ENCODE measurements around the gene KANK4.
"Not testable (repeated sequence)": the region's sequence is repeated elsewhere in the genome, so short reads cannot be mapped to it uniquely, and the experiment has no call there.

Gene KANK4

DNA sequence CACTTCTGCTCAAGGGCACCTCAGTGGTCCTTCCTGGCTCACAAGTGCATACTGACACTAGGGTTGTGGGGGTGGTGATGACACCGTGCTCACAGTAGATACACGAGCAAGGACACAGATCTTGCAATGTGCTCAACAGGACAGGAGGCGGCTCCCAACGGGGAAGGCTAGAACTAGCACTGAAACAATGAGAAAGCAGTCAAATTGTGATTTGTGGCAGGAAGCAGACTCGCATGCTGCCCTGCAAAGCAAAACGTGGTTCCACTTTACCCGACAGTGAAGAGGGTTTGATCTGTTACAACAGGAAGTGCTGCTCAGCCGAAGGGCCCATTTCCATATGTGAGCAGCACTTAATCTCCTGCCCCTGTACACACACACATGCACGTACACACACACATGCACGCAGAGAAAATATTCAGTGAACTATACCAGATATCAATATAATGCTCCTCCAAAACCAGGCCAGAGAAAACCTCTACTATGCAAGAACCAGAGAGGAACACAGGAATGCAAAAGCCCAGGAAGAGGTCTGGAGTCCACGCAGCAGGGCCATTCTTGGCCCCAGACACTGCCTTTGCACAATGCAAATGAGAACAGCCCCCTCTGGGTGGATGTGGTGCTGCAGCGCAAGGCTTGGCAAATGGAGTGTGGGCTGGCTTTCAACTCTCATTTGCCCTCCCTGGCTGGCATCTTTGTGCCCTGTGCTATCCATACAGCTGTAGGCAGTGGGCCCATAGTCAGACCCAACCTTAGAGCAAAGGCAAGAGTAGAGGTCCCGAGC lies 47.1 kb downstream of the KANK4 start:
- peak in 1 of 2 donors; percentile 3 for DNase-seq (ENCODE audit: low read depth in 2 of 2)

DNA sequence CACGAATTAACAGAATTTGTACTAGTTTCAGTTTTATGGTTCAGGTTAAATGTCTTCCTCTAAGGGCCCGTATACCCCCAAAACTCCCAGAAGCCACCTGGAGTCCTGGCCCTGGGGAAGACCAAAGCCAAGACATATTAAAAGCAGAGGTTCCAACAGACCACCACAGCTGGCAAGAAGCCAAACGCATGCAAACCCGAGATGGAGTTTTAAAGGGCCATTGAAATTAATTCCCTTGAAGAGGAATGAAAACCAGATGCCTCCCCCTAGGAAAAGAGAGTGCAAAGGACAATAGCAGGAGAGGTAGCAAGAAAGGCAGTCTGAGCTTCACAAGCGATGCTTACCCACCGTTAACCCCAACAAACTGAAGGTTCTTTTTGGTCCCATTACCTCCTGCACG lies 48.1 kb downstream of the KANK4 start:
- DNase-seq (ENCODE audit: low read depth in 2 of 2), result no peak

DNA sequence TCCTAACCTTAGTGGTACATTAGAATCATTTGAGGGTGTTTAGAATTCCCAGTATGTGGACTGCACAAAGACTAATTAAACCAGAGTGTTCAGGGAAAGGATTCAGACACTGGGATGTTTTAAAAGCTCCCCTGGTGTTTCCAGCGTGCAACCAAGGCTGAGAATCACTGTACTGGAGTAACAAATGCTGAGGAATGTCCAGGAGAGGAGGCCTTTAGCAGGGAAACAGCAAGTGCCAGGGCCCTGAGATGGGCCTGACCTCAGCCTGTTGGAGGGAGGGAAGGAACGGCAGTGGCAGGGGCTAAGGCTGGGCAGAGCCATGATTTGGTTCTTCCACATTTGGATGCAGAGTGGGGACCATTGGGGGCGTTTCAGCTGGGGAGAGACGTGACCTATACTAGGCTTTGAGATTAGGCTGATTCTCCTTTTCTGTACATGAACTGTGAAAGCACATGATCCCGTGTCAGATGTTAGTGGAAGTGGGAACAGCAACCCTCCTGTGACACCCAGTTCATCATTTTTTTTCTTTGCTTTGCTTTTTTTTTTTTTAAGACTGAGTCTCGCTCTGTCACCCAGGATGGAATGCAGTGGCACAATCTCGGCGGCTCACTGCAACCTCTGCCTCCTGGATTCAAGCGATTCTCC lies 49.3 kb downstream of the KANK4 start:
- DNase-seq (ENCODE audit: low read depth in 2 of 2), result no peak

DNA sequence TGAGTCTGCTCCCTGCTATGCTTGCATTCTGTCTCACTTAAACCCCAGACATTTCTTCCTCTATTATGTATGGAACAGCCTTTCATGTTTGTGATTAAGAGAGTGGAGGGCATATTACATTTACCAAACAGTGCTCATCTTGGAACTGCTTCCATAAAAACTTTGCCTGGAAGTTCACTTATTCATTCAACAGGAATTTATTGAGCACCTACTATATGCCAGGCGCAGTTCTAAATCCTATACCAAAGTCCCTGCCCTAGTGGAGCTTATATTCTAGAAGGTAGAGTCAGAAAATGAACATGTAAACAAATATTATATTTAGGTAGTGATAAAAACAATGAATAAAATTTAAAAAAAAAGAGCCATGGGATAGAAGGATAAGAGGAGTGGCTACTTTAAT lies 49.8 kb downstream of the KANK4 start:
- no peak for DNase-seq (ENCODE audit: low read depth in 2 of 2)

DNA sequence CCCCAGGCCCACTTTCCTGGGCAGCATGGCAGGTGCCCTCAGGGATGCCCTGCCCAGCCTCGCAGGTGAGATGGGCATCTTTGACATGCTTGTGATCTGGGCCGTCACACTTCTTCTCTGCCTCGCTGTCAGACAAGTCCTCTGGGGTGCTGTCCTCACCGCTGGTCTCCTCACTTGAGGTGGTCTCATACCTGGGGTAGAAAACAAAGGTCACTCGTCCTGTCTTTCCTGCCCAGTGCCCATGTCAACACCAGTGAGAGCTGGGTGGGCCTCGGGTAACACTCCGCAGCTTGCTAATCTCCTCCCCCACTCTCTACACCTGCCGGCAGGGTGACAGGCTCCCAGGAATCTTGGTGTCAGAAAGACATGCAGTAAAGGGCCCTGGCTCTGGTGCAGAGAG lies 50.9 kb downstream of the KANK4 start:
- DNase-seq (ENCODE audit: low read depth in 2 of 2), result no peak

DNA sequence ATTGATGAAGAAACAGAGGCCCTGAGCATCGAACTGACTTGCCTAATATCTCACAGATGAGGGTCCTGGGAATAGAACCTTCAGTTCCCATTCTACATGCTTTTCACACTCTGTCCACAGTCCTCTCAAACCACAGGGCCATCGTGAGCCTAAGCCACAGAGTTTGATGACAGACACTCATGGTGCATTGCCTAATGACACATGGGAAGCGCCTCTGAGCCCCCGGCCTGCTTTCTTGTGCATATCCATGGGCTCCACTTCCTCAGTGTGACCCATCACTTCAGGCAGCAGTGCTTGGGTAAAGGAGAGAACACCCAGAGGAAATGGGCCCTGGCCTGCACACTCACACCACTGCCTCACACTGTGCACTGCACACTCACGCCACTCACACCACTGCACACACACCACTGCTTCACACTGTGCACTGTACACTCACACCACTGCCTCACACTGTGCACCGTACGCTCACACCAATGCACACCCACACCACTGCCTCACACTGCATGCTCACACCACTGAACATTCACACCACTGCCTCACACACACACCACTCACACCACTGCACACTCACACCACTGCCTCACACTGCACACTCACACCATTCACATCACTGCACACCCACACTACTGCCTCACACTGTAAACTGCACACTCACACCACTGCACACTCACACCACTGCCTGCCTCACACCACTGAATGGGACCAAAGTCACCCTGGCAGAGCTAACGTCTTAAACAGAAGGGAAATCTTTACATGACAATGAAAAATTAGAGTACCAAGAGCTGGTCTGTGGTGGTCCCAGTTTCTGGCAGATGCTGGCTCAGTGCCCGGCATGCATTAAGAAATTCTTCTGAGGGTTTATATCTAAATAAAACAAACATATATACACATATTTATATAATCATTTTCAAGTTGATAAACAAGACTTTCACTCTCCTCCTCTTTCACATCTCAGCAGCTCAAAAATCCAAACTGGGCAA lies 53.0 kb downstream of the KANK4 start:
- DNase-seq (ENCODE audit: low read depth in 2 of 2), result no peak

DNA sequence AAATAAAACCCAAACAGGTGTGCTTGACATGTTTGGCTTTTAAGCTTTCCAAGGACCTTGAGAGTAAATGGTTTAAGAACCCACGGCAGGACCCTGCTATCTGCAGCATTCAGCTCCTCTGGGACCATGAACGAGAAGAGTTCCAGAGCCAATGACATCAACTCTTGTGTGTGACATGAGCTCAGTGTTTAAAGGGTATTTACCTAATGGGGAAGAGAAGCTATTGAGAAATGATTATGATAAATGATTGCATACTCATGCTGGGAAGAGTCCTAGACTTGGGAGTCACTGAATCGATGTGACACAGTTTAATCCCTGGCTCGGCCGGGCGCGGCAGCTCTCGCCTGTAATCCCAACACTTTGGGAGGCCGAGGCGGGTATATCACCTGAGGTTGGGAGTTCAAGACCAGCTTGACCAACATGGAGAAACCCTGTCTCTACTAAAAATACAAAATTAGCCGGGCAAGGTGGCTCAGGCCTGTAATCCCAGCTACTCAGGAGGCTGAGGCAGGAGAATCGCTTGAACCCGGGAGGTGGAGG lies 55.4 kb downstream of the KANK4 start:
- no peak for DNase-seq (ENCODE audit: low read depth in 2 of 2)

DNA sequence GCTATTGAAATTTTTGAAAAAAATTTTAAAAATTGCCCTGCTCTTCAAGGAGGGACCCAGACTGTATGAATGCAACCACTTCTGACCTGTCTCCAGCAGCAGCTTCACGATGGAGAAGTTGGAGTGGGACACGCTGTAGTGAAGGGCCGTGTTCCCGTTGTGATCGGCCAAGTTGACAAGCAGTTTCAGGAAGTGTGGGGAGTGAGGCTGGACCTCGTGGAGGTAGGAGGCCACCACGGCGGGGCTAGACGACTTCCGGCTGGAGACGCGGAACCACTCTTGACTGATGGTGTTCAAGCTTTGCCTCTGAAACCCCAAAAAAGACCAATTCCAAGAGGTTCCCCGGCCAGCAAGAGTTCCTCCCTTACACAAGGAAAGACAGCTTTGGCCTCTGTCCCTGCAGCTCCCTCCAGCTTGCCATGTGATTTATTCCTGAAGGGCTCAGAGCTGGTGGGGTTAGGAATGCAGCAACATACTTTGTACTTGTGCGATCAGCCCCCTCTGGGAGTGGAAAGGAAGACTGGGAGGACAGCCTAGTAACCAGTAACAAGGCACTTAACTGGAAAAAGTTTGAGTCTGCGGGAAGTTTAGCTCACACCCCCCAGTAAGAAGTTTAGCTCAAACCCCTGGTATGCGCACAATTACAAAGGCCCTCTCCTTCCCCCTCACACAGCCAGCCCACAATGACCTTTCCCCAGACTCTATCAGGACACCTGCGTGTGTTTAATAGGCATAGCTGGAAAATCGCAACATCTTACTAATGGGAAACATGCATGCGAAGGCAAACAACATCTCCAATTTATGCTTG lies 56.0 kb downstream of the KANK4 start:
- DNase-seq (ENCODE audit: low read depth in 2 of 2), result no peak

DNA sequence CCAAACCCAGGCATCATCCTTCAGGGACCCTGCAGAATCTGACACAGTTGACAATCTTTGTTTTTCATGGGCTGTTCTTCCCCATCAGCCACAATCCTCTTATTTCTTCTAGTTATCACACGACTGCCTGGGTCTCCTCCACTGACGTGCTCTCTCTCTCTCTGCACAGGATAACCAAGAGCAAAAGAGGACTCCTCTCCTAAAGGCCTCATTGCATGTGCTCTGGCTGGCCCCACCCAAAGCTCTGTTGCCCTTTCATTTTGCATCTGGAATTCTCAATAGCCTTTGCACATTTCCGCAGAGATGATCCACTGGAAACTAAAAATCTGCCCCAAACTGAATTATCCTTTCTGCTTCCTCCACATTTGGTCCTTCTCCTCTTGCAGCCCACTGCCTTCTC lies 58.5 kb downstream of the KANK4 start:
- no peak for DNase-seq (ENCODE audit: low read depth in 2 of 2)

DNA sequence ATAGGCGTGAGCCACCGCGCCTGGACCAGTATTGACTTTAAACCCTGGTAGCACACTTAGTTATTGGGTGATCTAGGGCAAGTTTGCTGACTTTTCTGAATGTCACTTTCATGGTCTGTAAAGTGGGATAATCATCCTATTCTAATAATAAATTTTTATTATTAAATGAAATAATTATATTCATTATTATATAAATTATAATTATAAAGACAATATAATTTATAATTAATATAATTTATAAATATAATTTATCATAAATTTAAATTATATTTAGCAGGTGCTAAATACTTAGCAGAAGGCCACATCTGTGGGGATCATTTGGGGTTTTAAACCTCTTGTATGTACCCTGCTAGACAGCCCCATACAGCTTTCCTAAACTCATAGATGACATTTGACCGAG lies 59.7 kb downstream of the KANK4 start:
- DNase-seq (ENCODE audit: low read depth in 2 of 2), result no peak

DNA sequence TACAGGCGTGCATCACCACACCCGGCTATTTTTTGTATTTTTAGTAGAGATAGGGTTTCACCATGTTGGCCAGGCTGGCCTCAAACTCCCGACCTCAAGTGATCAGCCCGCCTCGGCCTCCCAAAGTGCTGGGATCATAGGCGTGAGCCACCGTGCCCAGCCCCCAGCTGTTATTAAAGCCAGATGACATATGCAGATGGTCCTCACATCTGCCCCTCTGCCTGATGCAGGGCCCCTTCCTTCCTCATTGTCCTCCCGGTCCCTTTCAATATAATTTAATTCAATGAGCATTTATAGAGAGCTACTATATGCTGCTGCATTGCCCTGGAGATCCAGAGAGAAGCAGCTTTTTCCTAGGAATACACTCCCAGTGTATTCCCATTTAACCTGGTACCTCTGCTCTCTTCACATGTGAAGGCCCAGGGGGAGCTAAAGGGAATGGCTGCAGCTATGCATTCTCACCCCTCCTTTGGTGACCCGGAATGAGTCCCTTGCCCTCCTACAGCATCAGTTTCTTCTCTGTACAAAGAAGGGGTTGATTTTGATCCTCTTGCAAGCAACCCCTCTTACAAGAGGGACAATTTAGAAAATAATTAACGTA lies 69.0 kb downstream of the KANK4 start:
- no peak for DNase-seq (ENCODE audit: low read depth in 2 of 2)

DNA sequence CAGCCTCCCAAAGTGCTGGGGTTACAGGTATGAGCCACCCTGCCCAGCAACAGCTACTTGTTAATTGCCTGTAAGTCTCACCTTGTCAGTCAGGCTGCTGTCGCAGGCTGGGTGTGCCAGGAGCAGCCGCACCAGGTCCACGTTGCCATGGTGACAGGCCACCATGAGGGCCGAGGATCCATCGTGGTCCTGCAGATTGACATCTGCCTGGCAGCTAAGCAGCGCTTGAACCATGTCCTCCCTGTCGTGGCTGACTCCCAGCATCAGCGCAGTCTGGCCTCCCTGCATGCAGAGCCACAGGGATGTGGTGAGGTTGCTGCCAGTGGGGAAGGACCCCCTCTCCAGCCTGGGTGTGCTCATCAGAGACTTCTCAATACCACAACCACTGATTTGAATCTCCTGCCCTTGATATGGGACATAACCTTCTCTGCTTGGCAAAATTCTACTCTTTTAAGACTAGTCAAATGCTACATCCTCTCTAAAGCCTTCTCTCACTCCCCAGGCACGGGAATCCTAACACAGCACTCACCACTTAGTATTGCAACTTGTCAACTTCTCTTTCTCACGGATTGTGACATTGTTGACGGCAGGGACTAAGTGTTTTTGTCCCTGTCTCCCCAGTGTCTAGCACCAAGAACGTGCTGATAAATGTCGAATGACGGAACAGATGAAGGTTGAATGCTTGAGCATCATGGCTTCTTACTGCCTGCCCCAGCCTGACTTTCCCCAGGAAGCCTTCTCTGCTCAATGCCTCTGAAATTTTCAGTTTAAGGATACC lies 71.7 kb downstream of the KANK4 start:
- DNase-seq (ENCODE audit: low read depth in 2 of 2), result no peak

DNA sequence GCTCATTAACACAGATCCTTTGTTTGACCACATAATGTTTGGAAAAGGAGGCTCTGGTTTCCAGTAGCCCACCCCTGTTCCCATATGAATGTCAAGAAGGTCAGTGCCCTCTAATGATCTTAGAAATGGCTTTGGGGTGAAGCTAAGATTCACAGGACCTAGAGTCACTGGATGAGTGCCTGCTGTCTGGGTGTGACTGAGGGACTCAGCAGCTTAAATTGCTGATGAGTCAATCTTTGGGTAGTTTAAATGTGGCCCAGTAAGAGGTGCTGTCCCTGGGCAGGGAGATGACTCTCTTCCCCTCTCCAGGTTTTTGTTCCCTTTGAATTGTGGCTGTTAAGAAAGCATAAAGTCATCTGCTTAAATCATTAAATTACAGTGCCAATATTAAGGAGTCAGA lies 74.0 kb downstream of the KANK4 start:
- DNase-seq (ENCODE audit: low read depth in 2 of 2), result no peak

DNA sequence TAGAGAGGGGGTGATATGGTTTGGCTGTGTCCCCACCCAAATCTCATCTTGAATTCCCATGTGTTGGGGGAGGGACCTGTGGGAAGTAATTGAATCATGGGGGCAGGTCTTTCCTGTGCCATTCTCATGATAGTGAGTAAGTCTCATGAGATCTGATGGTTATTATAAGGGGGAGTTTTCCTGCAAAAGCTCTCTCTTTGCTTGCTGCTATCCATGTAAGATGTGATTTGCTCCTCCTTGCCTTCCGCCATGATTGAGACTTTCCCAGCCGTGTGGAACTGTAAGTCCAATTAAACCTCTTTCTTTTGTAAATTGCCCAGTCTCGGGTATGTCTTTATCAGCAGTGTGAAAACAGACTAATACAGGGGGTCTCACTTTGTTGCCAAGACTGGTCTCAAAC lies 74.9 kb downstream of the KANK4 start:
- not testable (repeated sequence) for DNase-seq (ENCODE audit: low read depth in 2 of 2)

DNA sequence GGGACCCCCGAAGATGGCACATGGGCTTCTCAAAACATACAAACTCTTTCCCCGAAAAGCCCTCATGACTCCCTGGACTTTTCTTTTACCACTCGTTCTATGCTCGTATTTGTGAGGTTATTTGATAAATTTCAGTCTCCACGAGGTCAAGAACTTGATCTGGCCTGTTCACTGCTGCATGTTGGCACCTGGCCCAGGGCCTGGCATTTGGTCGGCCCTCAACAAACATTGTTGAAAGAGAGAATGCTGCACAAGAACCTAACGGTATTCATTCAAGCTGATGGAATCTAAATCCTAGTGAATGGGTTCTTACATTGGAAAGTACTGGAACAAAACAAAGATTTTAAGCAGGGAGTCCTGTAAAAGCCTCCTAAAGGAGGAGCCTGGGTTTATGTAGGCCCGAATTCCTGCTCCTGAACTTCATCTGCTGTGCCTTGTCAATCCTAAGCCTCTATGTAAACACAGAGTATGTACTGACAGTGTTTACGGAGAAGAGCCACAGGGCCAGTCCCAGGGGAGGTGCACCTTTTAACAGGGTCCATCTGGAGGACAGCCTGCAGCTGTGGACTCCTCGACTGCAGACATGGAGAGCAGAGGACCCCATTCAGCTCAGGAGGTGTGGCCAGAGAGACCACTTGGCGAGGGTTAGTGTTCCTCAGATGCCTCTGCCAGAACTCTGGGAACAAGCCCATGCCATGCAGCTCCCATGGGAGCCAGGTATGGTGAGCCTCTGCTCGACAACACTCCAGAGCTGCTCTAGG lies 77.7 kb downstream of the KANK4 start:
- DNase-seq (ENCODE audit: low read depth in 2 of 2), result no peak

DNA sequence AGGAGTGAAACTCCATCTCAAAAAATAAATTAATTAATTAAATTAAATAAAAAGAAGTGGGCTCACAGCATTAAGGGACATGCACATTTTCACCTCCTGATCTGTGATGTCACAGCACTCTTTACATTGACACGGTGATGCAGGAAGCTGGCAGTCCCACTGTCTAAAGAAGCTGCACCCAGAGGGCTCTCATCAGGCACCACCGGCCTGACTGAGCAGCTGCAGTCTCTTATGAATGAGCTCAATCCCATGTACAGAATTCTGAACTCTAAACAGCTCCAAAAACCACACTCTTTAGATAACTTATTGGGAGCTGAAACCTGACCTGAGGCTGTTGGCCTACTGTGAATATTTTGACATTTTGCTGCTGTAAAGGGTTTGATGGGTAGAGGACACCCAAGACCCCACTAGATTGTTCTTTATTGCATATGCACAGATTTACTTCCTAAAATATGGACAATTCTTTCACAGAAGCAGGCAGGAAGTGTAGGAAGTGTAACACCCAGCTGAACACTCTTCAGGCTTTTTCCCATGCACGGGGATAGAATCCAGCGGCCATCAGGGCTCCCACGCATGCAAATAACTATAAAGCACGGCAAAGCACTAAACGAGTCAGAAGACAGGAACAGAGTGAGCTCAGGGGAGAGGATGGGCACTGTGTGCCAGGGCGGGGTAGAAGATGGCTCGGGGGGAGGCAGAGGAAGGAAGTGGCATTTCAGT lies 78.4 kb downstream of the KANK4 start:
- DNase-seq (ENCODE audit: low read depth in 2 of 2), result no peak

DNA sequence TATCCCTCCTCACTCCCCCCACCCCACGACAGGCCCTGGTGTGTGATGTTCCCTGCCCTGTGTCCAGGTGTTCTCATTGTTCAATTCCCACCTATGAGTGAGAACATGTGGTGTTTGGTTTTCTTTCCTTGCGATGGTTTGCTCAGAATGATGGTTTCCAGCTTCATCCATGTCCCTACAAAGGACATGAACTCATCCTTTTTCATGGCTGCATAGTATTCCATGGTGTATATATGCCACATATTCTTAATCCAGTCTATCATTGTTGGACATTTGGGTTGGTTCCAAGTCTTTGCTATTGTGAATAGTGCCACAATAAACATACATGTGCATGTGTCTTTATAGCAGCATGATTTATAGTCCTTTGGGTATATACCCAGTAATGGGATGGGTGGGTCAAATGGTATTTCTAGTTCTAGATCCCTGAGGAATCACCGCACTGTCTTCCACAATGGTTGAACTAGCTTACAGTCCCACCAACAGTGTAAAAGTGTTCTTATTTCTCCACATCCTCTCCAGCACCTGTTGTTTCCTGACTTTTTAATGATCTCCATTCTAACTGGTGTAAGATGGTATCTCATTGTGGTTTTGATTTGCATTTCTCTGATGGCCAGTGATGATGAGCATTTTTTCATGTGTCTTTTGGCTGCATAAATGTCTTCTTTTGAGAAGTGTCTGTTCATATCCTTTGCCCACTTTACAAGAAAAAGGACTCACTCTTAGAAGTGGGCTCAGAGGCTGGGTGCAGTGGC lies 79.4 kb downstream of the KANK4 start:
- not testable (repeated sequence) for DNase-seq (ENCODE audit: low read depth in 2 of 2)

DNA sequence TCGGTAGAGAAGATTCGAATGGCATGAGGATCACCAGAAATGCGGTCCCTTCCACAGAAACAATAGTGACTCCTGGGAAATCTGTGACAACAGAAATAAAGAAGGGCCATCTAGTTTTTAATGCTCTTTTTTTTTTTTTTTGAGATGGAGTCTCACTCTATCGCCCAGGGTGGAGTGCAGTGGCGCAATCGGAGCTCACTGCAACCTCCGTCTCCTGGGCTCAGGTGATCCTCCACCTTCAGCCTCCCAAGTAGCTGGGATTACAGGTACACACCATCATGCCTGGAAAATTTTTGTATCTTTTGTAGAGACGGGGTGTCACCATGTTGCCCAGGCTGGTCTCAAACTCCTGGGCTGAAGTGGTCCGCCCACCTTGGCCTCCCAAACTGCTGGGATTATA lies 80.7 kb downstream of the KANK4 start:
- DNase-seq (ENCODE audit: low read depth in 2 of 2), result no peak

Data from stimulated activated CD8-positive, alpha-beta memory T cell treated with anti-CD3 and anti-CD28 coated beads, Interleukin-7, amount 100 ng/mL, for 1 hour (primary cell).